Measurements from ENCODE around the gene FNDC3B.
A peak's percentile ranks its signal among the peaks of the same experiment; 100 is the strongest.

The FNDC3B gene

DNA sequence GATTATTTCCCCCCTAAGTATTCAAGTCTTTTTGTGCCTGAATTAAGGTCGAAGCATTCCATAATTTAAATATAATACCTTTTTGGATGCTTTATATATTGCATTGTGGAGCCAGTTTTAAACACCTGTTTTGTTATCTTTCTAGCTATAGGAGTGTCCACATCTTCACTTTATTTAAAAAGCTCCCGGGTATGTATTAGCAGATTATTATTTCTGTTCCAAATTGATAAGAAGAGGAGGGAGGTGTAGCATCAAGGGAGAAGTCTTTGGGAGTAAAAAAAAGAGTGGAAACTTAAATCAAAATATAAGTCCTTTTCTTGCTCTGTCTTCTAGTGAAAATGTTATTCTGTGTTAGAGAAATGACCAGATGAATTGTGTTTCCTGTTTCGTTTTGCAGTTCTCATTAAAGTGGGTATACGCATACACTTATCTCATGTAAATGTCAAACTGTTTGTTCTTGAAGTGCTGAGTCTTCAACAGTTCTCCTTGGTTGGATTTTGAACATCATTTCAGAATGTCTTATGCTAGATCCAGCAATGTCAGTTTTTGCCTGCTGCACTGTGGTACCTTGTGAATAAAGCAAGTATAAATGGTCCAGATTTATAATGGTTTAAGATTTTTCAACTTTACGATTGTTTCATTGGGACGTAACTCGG is 105.8 kb downstream of the FNDC3B start:
- no peak for DNase-seq (ENCODE audit: low read depth)

DNA sequence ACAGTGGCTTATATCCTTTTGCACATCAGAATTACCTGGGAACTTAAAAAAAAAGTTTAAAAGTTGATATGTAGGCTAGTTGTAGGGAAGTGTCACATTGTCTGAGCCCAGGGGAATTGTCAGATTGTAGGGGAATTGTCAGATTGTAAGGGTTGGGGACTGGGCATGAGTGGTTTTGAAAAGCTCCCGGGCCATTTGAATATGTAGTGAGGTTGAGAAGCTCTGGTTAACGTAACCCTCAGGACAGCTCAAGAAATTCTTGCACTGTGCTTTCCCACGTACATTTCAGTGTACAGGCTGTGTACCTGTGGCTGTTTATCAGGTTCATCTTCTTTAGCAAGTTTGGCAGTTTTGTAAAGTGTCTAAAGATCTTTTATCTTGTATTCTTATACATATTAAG is 107.0 kb downstream of the FNDC3B start:
- H3K4me3 ChIP-seq (ENCODE audit: low read depth, low read length), result no peak overlapping the region
- TF ChIP-seq MAX (IDR thresholded peaks at IDR 0.05; ENCODE audit: low read depth, low read length) (no peak), MYC (IDR thresholded peaks at IDR 0.05; ENCODE audit: low read depth, low read length) (no peak), POLR2A (IDR thresholded peaks at IDR 0.05; ENCODE audit: extremely low read depth, insufficient read length) (no peak), CTCF (IDR thresholded peaks at IDR 0.05; ENCODE audit: low read depth, low read length) (no peak)
- DNase-seq (ENCODE audit: low read depth), result no peak

More for the DNA sequence above, 105.8 kb downstream of the FNDC3B start:
- TF ChIP-seq POLR2A (IDR thresholded peaks at IDR 0.05; ENCODE audit: extremely low read depth, insufficient read length) (no peak), MAX (IDR thresholded peaks at IDR 0.05; ENCODE audit: low read depth, low read length) (no peak), CTCF (IDR thresholded peaks at IDR 0.05; ENCODE audit: low read depth, low read length) (no peak), MYC (IDR thresholded peaks at IDR 0.05; ENCODE audit: low read depth, low read length) (no peak)
- no peak overlapping the region for H3K4me3 ChIP-seq (ENCODE audit: low read depth, low read length)

DNA sequence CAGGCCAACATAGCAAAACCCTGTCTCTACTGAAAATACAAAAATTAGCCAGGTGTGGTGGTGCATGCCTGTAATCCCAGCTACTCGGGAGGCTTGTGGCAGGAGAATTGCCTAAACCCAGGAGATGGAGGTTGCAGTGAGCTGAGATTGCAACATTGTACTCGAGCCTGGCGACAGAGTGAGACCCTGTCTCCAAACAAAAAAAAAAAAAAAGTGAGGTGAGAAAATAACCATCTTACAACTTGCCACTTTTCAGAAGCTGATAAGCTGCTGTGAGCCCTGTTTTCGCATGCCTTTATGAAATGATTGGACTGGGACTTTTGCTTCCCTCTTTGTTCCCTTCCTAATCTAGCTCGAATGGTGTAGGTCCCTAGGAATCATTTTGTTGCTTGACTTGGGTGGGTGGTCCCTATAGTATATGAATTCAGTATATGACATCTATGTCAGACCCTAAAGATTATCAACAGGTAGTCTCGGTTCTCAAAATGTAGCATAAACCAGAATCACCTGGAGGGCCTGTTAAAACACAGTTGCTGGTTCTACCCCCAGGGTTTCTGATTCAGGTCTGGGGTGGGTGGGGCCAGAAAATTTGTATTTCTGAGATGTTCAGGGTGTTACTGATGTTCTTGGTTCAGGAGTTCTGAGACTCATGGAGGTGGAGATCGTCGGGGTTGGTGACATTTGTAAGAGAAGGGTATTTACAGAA is 107.9 kb downstream of the FNDC3B start:
- TF ChIP-seq MYC (IDR thresholded peaks at IDR 0.05; ENCODE audit: low read depth, low read length) (no peak), MAX (IDR thresholded peaks at IDR 0.05; ENCODE audit: low read depth, low read length) (no peak), CTCF (IDR thresholded peaks at IDR 0.05; ENCODE audit: low read depth, low read length) (no peak), POLR2A (IDR thresholded peaks at IDR 0.05; ENCODE audit: extremely low read depth, insufficient read length) (no peak)
- H3K4me3 ChIP-seq (ENCODE audit: low read depth, low read length), result no peak overlapping the region
- no peak for DNase-seq (ENCODE audit: low read depth)

GRCh38 chr3:172148241-172148640 is 108.9 kb downstream of the FNDC3B start:
- peak; percentile 45 for DNase-seq (ENCODE audit: low read depth)
- TF ChIP-seq MYC (IDR thresholded peaks at IDR 0.05; ENCODE audit: low read depth, low read length), result no peak
- no peak for TF ChIP-seq CTCF (IDR thresholded peaks at IDR 0.05; ENCODE audit: low read depth, low read length)
- no peak for TF ChIP-seq POLR2A (IDR thresholded peaks at IDR 0.05; ENCODE audit: extremely low read depth, insufficient read length)
- TF ChIP-seq MAX (IDR thresholded peaks at IDR 0.05; ENCODE audit: low read depth, low read length), result no peak
- no peak overlapping the region for H3K4me3 ChIP-seq (ENCODE audit: low read depth, low read length)

GRCh38 chr3:172148702-172149565 is 109.6 kb downstream of the FNDC3B start:
- no peak overlapping the region for H3K4me3 ChIP-seq (ENCODE audit: low read depth, low read length)
- no peak for DNase-seq (ENCODE audit: low read depth)
- TF ChIP-seq MYC (IDR thresholded peaks at IDR 0.05; ENCODE audit: low read depth, low read length) (no peak), MAX (IDR thresholded peaks at IDR 0.05; ENCODE audit: low read depth, low read length) (no peak), CTCF (IDR thresholded peaks at IDR 0.05; ENCODE audit: low read depth, low read length) (no peak), POLR2A (IDR thresholded peaks at IDR 0.05; ENCODE audit: extremely low read depth, insufficient read length) (no peak)
